Endothelial cell of umbilical vein (primary cell): ENCODE measurements around the gene CLEC2L. TPM values are rescaled to one million over a fixed set of nuclear protein-coding genes. Genes with fewer than 3 reads are reported as not detected.

Experiments
- BruUV-seq: library from RNA; stranded (reverse); fragments of 400-500 nt; replicated peaks from 2 replicates; lab custom pipeline; 2021; lab: Mats Ljungman, UMichigan
- CTCF ChIA-PET: fragments of 300-600, 350-600 bp; sonication (Branson Sonifier 250); formaldehyde crosslinking; loops from one replicate; lab custom pipeline; 2021; ENCODE audit warnings: antibody characterized with exemption, inconsistent platforms; lab: Charles Lee
- POLR2A ChIA-PET: fragments of 300-600, 350-600 bp; sonication (Branson Sonifier 250); formaldehyde crosslinking; loops from one replicate; lab custom pipeline; 2021; ENCODE audit warnings: antibody characterized with exemption, inconsistent platforms; lab: Charles Lee
- DNase-seq: peaks from one replicate; pipeline ENCODE4 v3.0.0-alpha.2; 2011; ENCODE audit warnings: low read depth, low spot score
- FAIRE-seq: peaks from 2 replicates; lab custom pipeline; 2011; peaks lifted over from hg19 to GRCh38; lab: Jason Lieb, UNC
- H2AFZ ChIP-seq: 2 replicates; pipeline ENCODE4 v1.6.0; 2012; ENCODE audit warnings: low read depth, low read length, control low read depth, inconsistent platforms
- H3K27ac ChIP-seq: 2 replicates; pipeline ENCODE4 v1.5.1; 2011; ENCODE audit warnings: low read depth, mild to moderate bottlenecking, control low read depth, low read length, moderate library complexity; ENCODE audit not compliant: insufficient read depth
- H3K27me3 ChIP-seq, 2 experiments: 2 replicates each; pipeline versions ENCODE4 v1.6.0 to v1.6.1; 2011; ENCODE audit warnings: low read length in 2 of 2, mixed read lengths in 1 of 2; ENCODE audit not compliant: control insufficient read depth in 2 of 2, insufficient read depth in 2 of 2
- H3K36me3 ChIP-seq, 2 experiments: 2 replicates in 1 of 2; 3 replicates in 1 of 2; pipeline ENCODE4 v1.5.1; 2011; ENCODE audit warnings: low read length in 2 of 2, mild to moderate bottlenecking in 1 of 2, moderate library complexity in 1 of 2; ENCODE audit not compliant: control insufficient read depth in 2 of 2, insufficient read depth in 2 of 2; ENCODE audit errors: extremely low read depth in 1 of 2
- H3K4me1 ChIP-seq: 3 replicates; pipeline ENCODE4 v1.5.1; 2011; ENCODE audit warnings: mild to moderate bottlenecking, low read length; ENCODE audit not compliant: control insufficient read depth, insufficient read depth; ENCODE audit errors: extremely low read depth
- H3K4me2 ChIP-seq: 2 replicates; pipeline ENCODE4 v1.6.1; 2011; ENCODE audit warnings: low read length, control low read depth, mixed read lengths; ENCODE audit not compliant: insufficient read depth
- H3K4me3 ChIP-seq, 3 experiments: fragments of 200-600 bp in 1 of 3; sonication (generic), shearing (Covaris generic) in 1 of 3; replicated peaks in 1 of 3; 2 replicates each; pipeline ENCODE4 v1.5.1; 2011 to 2016; ENCODE audit warnings: control low read depth in 3 of 3, low read length in 3 of 3, mild to moderate bottlenecking in 2 of 3, inconsistent platforms in 1 of 3, low read depth in 1 of 3, moderate library complexity in 1 of 3; ENCODE audit not compliant: insufficient read depth in 1 of 3
- H3K79me2 ChIP-seq: 2 replicates; pipeline ENCODE4 v1.6.0; 2012; ENCODE audit warnings: low read length, inconsistent platforms; ENCODE audit not compliant: control insufficient read depth, insufficient read depth
- H3K9ac ChIP-seq: replicated peaks from 2 replicates; pipeline ENCODE3; 2011; ENCODE audit warnings: low read length, control low read depth; ENCODE audit not compliant: insufficient read depth; ENCODE audit errors: extremely low read depth
- H3K9me1 ChIP-seq: replicated peaks from 3 replicates; pipeline ENCODE4 v1.6.0; 2011; ENCODE audit warnings: mild to moderate bottlenecking, low read length; ENCODE audit not compliant: control insufficient read depth, insufficient read depth; ENCODE audit errors: extremely low read depth
- H3K9me3 ChIP-seq: replicated peaks from 2 replicates; pipeline ENCODE4 v1.5.1; 2012; ENCODE audit warnings: low read length, inconsistent platforms; ENCODE audit not compliant: control insufficient read depth, insufficient read depth
- H4K20me1 ChIP-seq: replicated peaks from 2 replicates; pipeline ENCODE3; 2011; ENCODE audit warnings: mild to moderate bottlenecking, low read length; ENCODE audit not compliant: control insufficient read depth, insufficient read depth; ENCODE audit errors: extremely low read depth
- JUN ChIP-seq: IDR thresholded peaks from 2 replicates; pipeline ENCODE4 v1.6.1; 2011; ENCODE audit warnings: borderline replicate concordance, low read depth; ENCODE audit not compliant: insufficient read length, insufficient read depth
- MYC ChIP-seq: IDR thresholded peaks from one replicate; pipeline ENCODE4 v1.6.1; 2011; ENCODE audit warnings: mild to moderate bottlenecking, low read depth, low read length
- POLR2AphosphoS5 ChIP-seq: IDR thresholded peaks from 2 replicates; pipeline ENCODE4 v1.6.1; 2012; ENCODE audit warnings: low read depth, mild to moderate bottlenecking, control low read depth, low read length, moderate library complexity; ENCODE audit not compliant: insufficient read depth
- dilution Hi-C: fragments of 300-500 bp; cut with MboI; formaldehyde crosslinking; loops from one replicate; pipeline ENCODE4 v1.15.0; 2019; ENCODE audit warnings: low sequenced_read_pairs; ENCODE audit not compliant: extremely low pct_ligation_motif_present
- intact Hi-C: fragments of 100-400 bp; cut with micrococcal nuclease; formaldehyde crosslinking; loops from one replicate; pipeline ENCODE4 v1.10.0; 2022
- polyA plus RNA-seq, 4 experiments: library from polyadenylated mRNA; depleted of rRNA in 3 of 4; stranded (reverse) in 3 of 4; unstranded in 1 of 4; fragments of >200 nt; gene quantifications; 2 replicates each; pipeline versions ENCODE4 v1.2.1 to v1.2.3, GENCODE V29; 2011 to 2012; ENCODE audit warnings: missing spikeins in 1 of 4
- total RNA-seq: library from RNA; stranded (reverse); gene quantifications from 2 replicates; pipeline ENCODE4 v1.2.3, GENCODE V29; 2021

Gene CLEC2L
- total and polyA plus RNA-seq, 2 donors (not counting 3 experiments of a cell fraction or from before 2014, with no cell fraction given) = not detected

DNA sequence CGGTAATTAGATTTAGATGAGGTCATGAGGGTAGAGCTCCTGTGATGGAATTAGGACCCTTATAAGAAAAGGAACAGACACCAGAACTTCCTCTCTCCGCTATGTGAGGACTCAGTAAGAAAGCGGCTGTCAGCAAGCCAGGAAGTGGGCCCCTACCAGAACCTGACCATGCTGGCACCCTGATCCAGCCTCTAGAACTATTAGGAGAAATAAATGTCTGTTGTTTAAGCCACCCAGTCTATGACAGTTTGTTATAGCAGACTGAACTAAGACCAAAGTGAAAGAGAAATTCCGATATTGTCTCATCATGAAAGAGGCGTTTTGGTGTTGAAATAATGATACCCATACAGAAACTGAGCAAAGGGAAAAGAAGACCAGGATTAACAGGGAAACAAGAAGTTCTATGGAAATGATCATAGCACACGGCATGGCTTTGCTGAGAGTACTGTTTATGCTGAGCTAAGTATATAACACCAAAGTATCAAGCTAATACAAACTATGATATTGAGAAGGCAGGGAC lies 9.2 kb downstream of the CLEC2L start:
- peaks cover 12 to 13% of the 10 kb centered on the region in 2 experiments for H3K27me3 ChIP-seq
- no peaks in the 10 kb centered on the region for H3K79me2 ChIP-seq
- H3K4me1 ChIP-seq = peaks cover 3% of the 10 kb centered on the region
- no peak overlapping the region for H2AFZ ChIP-seq
- H3K4me2 ChIP-seq = no peak overlapping the region
- H3K9ac ChIP-seq = no peak overlapping the region
- ChIA-PET POLR2A (no interaction called here), CTCF (interaction anchor here (1.3 kb wide), 1 partner anchor 98 kb away, joined by 3 read pairs; no protein-coding TSS in a partner anchor)
- no peaks in the 10 kb centered on the region for H3K9me3 ChIP-seq
- H4K20me1 ChIP-seq = no peaks in the 10 kb centered on the region
- dilution Hi-C loops (no loop called here), intact Hi-C loops (no loop called here)
- no peak for TF ChIP-seq MYC
- TF ChIP-seq POLR2AphosphoS5 = no peak
- H3K4me3 ChIP-seq = no peak overlapping the region
- no peak overlapping the region for H3K27ac ChIP-seq
- H3K36me3 ChIP-seq = no peaks in the 10 kb centered on the region
- no peaks in the 10 kb centered on the region for H3K9me1 ChIP-seq
- BruUV-seq = no TSS peak
- DNase-seq (no peak), FAIRE-seq (no peak)

DNA sequence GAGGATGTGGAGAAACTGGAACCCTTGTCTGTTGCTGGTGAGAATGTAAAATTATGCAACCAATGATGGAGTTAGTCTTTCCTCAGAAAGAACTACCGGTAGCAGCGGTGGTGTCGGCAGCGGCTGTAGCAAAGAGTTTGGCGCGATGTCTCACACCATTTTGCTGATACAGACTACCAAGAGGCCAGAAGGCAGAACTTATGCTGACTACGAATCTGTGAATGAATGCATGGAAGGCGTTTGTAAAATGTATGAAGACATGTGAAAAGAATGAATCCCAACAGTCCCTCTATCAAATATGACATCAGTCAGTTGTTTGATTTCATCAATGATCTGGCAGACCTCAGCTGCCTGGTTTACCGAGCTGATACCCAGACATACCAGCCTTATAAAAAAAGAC lies 10.6 kb downstream of the CLEC2L start:
- Histone ChIP-seq H3K27me3 (peaks cover 8 to 13% of the 10 kb centered on the region in 2 experiments), H3K27ac (no peak overlapping the region), H2AFZ (no peak overlapping the region), H4K20me1 (no peaks in the 10 kb centered on the region), H3K9me1 (no peaks in the 10 kb centered on the region), H3K4me2 (no peak overlapping the region), H3K79me2 (no peaks in the 10 kb centered on the region), H3K36me3 (no peaks in the 10 kb centered on the region), H3K4me1 (peaks cover 3% of the 10 kb centered on the region), H3K9ac (no peak overlapping the region), H3K9me3 (no peaks in the 10 kb centered on the region), H3K4me3 (no peak overlapping the region)
- ChIA-PET POLR2A (no interaction called here), CTCF (no interaction called here)
- intact Hi-C loops (no loop called here), dilution Hi-C loops (no loop called here)
- DNase-seq = no peak
- TF ChIP-seq JUN = no peak
- no peak for FAIRE-seq
- no TSS peak for BruUV-seq
